Stimulated activated CD8-positive, alpha-beta memory T cell treated with anti-CD3 and anti-CD28 coated beads, Interleukin-15, amount 100 ng/mL, for 48 hours (primary cell): ENCODE results near the gene TFB1M.
"Not testable (repeated sequence)": the region's sequence is repeated elsewhere in the genome, so short reads cannot be mapped to it uniquely, and the experiment has no call there.

Source experiments
- DNase-seq, 2 donors: peaks; one replicate each; pipeline ENCODE4 v3.0.0-alpha.2; 2020; ENCODE audit warnings: low read depth in 2 of 2

TFB1M gene

DNA sequence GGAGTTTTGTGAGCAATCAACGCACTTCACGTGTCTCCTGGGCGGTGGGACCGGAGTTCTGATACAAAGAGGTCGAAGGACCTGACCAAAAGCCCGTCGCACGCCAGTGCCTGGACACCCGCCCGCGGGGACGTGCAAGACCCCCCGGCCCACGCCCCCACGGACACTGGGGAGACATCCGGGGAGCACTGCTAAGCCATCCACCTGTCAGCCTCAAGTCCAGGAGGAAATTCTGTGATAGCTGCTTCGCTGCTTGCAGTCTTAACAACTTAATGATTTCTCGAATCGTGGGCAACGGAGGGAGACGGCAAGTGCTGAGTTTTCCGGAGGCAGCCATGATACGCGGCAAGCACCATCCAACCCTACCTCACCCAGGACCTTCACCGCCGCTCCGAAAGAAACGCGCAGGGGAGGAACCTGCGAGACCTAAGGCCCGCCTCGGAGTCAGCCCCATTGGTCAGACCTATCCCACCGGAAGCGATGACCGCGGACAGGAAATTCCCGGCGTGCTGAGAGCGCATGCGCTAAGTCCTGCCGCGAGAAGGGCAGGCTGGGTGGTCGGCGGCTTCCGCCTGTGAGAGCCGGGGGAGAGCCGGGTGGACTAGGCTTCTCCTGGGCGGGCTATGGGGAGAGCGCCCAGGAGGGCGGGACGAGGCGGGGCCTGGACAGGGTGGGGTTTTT, at the start of gene TFB1M:
TFB1M (minus strand) TSS at position 393 of the 681 bp plus-strand sequence; CDS start at position 337, 56 bp downstream.
- peak; percentile 98 to 100 for DNase-seq

DNA sequence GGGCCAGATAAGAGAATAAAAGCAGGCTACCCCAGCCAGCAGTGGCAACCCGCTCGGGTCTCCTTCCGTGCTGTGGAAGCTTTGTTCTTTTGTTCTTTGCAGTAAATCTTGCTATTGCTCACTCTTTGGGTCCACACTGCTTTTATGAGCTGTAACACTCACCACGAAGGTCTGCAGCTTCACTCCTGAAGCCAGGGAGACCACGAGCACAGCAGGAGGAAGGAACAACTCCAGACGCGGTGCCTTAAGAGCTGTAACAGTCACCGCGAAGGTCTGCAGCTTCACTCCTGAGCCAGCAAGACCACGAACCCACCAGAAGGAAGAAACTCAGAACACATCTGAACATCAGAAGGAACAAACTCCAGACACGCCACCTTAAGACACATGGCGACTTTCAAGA, 49.7 kb upstream of the TFB1M start:
- DNase-seq, result not testable (repeated sequence)

GRCh38 chr6:155362968-155363632, 48.8 kb upstream of the TFB1M start:
- not testable (repeated sequence) for DNase-seq

DNA sequence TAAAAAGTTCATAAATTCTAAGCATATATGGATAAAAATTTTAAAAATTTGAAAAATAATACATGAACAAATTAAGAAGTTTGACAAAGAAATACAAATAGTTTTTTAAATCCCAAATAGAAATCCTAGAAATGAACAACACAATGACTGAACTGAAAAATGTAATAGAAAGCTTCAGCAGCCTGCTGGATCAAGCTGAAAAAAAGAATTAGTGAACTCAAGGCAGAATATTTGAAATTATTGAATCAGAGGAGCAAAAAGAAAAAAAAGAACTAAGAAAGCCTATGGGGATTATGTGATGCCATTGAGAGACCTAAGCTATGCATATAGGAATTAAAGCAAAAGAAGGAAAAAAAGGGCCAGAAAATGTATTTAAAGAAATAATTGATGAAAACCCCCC, 39.9 kb upstream of the TFB1M start:
- DNase-seq, result no peak

DNA sequence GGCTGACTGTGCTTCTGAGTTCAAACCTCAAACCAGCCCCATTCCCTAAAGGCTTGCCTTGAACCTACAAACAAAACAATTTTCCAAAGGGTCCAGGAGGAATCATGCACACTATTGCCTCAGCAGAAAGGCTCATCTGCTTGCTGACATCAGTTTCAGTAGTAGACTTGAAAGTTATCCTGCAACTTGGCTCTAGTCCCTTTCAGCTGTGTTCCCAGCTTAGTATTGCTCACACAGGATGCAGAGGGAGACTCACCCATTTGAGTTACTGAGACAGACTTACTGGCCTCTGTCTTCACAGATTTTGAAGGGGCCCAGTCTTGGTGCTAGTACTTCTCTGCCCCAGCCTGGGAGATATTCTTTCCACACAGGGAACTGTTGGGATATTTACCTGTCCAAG, 38.5 kb upstream of the TFB1M start:
- no peak for DNase-seq

- DNase-seq, result no peak
These were observed 37.8 kb upstream of the TFB1M start for GRCh38 chr6:155352130-155352420.

- no peak for DNase-seq
These were observed 37.2 kb upstream of the TFB1M start for GRCh38 chr6:155351273-155352129.

DNA sequence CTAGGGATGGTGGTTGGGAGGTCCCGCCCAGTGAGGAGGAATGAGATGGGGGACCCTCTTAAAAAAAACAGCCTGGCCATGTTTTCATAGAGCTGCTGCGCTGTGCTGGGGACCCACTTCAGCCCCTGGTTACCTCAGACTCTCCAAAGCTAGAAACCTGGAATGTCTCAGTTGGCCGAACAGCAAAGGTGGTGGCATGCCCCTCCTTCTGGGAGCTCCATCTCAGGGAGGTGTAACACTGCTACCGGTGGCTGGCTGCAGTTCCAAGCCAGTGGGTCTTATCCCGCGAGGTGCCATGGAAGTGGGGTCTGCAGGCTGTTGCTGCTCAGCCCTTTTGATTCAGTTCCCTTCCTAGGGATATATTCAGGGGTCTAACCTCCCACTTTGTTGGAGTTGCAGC, 35.7 kb upstream of the TFB1M start:
- no peak for DNase-seq

- DNase-seq, result no peak
These were observed 34.8 kb upstream of the TFB1M start for GRCh38 chr6:155349129-155349528.

DNA sequence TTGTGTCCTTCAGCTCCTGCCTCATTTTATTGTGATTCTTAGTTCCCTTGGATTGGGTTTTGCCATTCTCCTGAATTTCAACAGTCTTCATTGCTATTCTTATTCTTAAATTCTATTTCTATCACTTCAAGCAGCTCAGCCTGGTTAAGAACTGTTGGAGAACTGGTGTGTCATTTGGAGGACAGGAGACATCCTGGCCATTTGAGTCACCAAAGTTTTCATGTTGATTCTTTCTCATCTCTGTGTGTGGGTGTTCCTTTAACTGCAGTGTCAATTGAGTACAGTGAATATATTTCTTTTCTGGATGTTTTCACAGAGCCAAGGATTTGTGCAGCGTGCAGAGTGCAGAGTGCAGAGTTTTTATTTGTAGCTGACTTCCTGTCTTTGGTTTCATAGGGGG, 33.5 kb upstream of the TFB1M start:
- DNase-seq, result no peak

DNA sequence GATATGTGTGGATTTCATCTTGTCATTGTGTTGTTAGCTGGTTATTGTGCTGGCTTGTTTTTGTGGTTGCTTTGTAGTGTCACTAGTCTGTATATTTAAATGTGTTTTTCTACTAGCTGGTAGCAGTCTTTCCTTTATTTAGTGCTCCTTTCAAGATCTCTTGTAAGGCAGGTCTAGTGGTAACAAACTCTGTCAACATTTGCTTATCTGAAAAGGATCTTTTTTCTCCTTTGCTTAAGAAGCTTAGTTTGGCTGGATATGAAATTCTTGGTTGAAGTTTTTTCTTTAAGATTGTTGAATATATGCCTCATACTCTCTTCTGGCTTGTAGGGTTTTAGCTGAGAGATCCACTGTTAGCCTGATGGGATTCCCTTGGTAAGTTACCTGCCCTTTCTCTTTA, 32.7 kb upstream of the TFB1M start:
- DNase-seq, result no peak

DNA sequence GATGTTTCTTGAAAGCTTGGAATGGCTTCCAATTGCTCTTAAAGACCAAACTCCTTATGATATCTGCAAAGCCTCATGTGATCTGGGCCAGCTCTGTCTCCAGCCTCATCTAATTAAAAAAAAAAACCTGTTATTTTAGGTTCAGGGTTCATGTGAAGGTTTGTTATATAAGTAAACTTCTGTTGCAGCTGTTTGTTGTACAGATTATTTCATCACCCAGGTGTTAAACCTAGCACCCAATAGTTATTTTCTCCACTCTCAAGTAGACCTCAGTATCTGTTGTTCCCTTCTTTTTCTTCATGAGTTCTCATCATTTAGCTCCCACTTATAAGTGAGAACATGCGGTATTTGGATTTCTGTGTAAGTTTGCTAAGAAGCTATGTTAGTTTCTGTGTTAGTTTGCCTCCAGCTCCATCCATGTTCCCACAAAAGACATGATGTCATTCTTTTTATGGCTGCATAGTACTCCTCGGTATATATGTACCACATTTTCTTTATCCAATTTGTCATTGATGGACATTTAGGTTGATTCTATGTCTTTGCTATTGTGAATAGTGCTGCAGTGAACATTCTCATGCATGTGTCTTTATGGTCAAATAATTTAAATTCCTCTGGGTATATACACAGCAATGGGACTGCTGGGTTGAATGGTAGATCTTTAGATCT, 30.2 kb upstream of the TFB1M start:
- DNase-seq, result no peak

- no peak for DNase-seq
These were observed 27.0 kb upstream of the TFB1M start for GRCh38 chr6:155341130-155341828.

GRCh38 chr6:155340464-155341129, 26.3 kb upstream of the TFB1M start:
- no peak for DNase-seq

DNA sequence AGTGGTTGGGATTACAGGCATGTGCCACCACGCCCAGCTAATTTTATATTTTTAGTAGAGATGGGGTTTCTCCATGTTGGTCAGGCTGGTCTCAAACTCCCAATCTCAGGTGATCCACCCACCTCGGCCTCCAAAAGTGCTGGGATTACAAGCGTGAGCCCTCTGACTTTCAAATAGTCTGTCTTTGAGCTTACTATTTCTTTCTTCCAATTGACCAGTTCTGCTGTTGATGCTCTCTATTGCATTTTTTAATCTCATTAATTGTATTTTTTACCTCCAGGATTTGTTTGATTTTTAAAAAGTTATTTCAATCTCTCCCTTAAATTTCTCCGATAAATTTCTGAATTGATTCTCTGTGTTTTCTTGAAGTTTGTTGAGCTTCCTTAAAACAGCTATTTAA, 25.6 kb upstream of the TFB1M start:
- DNase-seq, result not testable (repeated sequence)

DNA sequence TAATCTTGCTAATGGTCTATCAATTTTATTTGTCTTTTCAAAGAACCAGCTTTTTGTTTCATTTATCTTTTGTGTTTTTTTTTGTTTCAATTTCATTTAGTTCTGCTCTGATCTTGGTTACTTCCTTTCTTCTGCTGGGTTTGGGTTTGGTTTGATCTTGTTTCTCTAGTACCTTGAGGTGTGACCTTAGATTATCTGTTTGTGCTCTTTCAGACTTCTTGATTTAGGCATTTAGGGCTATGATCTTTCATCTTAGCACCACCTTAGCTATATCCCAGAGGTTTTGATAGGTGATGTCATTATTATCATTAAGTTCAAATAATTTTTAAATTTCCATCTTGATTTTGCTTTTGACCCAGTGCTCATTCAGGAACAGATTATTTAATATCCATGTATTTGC, 24.0 kb upstream of the TFB1M start:
- not testable (repeated sequence) for DNase-seq

DNA sequence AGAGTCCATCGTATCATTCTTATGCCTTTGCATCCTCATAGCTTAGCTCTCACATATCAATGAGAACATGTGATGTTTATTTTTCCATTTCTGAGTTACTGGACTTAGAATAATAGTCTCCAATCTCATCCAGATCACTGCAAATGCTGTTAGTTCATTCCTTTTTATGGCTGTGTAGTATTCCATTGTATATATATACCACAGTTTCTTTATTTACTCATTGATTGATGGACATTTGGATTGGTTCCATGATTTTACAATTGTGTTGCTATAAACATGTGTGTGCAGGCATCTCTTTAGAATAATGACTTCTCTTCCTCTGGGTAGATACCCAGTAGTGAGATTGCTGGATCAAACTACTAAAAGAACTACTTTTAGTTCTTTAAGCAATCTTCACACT, 21.0 kb upstream of the TFB1M start:
- DNase-seq, result no peak

DNA sequence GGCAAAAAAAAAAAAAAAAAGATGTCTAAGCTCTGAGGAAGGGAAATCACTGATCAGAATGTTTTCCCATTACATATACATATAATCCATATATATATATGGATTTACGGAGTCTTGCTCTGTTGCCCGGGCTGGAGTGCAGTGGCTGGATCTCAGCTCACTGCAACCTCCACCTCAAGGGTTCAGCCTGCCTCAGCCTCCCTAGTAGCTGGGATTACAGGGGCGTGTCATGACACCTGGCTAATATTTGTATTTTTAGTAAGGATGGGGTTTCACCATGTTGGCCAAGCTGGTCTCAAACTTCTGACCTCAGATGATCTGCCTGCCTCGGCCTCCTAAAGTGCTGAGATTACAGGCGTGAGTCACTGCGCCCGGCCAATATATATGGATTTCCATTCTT, 19.8 kb upstream of the TFB1M start:
- not testable (repeated sequence) for DNase-seq

DNA sequence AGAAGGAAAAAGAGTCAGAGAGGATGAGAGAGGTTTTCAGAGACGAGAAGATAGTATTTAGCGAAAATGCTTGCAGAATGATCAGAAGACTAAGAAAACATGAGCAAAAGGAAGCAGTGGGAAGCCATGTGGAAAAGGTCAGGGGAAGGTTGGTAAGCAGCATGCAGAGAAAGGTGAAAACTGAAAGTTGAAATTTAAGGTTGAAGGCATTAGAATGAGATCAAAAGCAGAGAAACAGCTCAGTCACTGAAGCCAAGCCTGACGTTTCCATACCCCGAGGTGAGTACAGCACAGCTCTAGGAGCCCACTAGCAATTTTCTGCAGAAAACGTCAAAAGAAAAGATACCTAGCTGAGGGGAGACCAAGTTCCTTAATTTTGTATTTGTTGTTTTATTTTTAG, 19.1 kb upstream of the TFB1M start:
- no peak for DNase-seq

DNA sequence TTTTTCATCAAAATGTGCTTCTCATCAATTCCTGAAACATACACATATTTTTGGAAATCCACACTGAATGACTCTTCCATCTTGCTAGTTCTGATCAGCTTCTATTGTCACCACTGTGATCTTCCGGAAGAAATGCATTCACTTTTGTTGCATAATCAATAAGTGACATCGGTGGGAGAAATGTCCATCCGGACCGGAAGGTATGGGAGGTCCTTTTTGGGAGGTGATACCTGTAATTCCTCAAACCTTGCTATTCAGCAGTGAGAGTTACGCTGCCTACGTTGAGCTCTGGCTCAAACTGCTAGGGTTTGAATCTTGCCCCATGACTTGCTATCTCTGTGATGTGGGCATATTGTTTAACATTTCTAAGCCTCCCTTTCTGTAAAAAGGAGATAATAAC, 16.6 kb upstream of the TFB1M start:
- no peak for DNase-seq

DNA sequence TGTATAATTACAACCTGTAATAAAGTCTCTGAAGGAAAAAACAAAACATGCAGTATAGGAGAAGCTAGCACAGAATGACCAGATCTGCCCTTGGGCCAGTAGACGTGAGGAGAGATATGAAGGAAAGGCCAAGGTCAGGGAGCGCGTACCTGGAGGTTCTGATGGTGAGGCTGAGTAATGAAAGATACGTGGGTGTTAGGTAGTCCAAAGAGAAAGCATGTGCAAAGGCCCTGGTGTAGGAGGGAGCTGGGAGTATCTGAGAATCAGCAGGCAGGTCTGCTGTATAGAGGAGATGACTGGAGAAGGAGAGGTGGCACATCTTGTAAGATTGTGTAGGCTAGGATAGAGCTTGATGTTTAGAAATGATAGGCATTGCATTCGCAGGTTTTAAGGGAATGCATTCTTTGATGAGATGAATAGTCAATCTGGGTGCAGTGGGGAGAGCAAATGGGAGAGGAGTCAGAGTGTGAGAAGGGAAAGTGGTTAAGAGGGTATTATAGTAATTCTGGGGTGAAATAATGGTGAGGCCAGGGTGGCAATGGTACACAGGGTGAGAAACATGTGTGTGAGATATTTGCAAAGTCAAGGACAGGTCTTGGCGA, 15.9 kb upstream of the TFB1M start:
- no peak for DNase-seq
